HEK293 (cell line): ENCODE results near the gene KRTAP9-8.

ENCODE experiments used
- CTCF ChIA-PET: fragments of 350-600 bp; formaldehyde crosslinking; extraction: SDS; loops from one replicate; lab custom pipeline; 2021; ENCODE audit warnings: antibody characterized with exemption; lab: Yijun Ruan, JAX
- POLR2A ChIA-PET: fragments of 300-600 bp; formaldehyde crosslinking; extraction: SDS; loops from one replicate; lab custom pipeline; 2020; ENCODE audit warnings: antibody characterized with exemption, inconsistent platforms; lab: Yijun Ruan, JAX
- H3K27ac ChIP-seq: fragments of 200-500 bp; sonication (Bioruptor generic); 2 replicates; pipeline ENCODE4 v1.5.1; 2014; ENCODE audit warnings: low read depth, low read length, control low read depth, inconsistent platforms; ENCODE audit errors: extremely low read depth
- H3K36me3 ChIP-seq, 2 experiments: fragments of 200-500 bp in 1 of 2; sonication (Bioruptor generic) in 1 of 2; 1 replicate in 1 of 2; 2 replicates in 1 of 2; pipeline ENCODE4 v1.5.1; 2014 to 2017; ENCODE audit warnings: inconsistent platforms in 2 of 2, low read length in 2 of 2; ENCODE audit not compliant: control insufficient read depth in 2 of 2, insufficient read depth in 1 of 2
- H3K4me1 ChIP-seq: fragments of 200-500 bp; sonication (Bioruptor generic); 2 replicates; pipeline ENCODE4 v1.5.1; 2014; ENCODE audit warnings: mild to moderate bottlenecking, low read length, inconsistent platforms; ENCODE audit not compliant: control insufficient read depth, insufficient read depth
- H3K4me3 ChIP-seq: 2 replicates; pipeline ENCODE4 v1.5.1; 2011; ENCODE audit warnings: low read depth, mild to moderate bottlenecking, control low read depth, low read length, moderate library complexity
- H3K9me3 ChIP-seq: fragments of 200-500 bp; sonication (Bioruptor generic); 2 replicates; pipeline ENCODE4 v1.5.1; 2014; ENCODE audit warnings: low read depth, low read length, inconsistent platforms; ENCODE audit not compliant: control insufficient read depth, insufficient read depth
- HOXC10 ChIP-seq: sonication (generic); formaldehyde crosslinking; IDR thresholded peaks from 2 replicates; pipeline ENCODE4 v1.8.1; 2023; ENCODE audit warnings: mild to moderate bottlenecking, missing genetic modification reagents
- HOXD13 ChIP-seq: sonication (generic); formaldehyde crosslinking; IDR thresholded peaks from 2 replicates; pipeline ENCODE4 v1.8.0; 2022; ENCODE audit warnings: missing genetic modification reagents, borderline replicate concordance
- MEIS1 ChIP-seq: sonication (generic); formaldehyde crosslinking; IDR thresholded peaks from 2 replicates; pipeline ENCODE4 v1.8.1; 2022; ENCODE audit warnings: missing genetic modification reagents, mild to moderate bottlenecking, borderline replicate concordance
- PRDM6 ChIP-seq: fragments of 450-650 bp; formaldehyde crosslinking; IDR thresholded peaks from 2 replicates; pipeline ENCODE4 v1.5.1; 2017; ENCODE audit warnings: missing biosample characterization, missing genetic modification characterization
- ZBTB11 ChIP-seq: fragments of 450-650 bp; formaldehyde crosslinking; conservative IDR thresholded peaks from 2 replicates; pipeline ENCODE4 v1.5.1; 2016; ENCODE audit warnings: low read depth, missing biosample characterization, missing genetic modification characterization
- ZFP3 ChIP-seq: fragments of 450-650 bp; formaldehyde crosslinking; IDR thresholded peaks from 2 replicates; pipeline ENCODE4 v1.5.1; 2016; ENCODE audit warnings: low read depth, missing biosample characterization, missing genetic modification characterization
- ZNF146 ChIP-seq: fragments of 450-650 bp; formaldehyde crosslinking; IDR thresholded peaks from 2 replicates; pipeline ENCODE4 v1.5.1; 2016; ENCODE audit warnings: missing biosample characterization, missing genetic modification characterization
- ZNF157 ChIP-seq: fragments of 450-650 bp; formaldehyde crosslinking; IDR thresholded peaks from 2 replicates; pipeline ENCODE4 v1.5.1; 2016; ENCODE audit warnings: missing biosample characterization, missing genetic modification characterization
- ZNF174 ChIP-seq: fragments of 450-650 bp; formaldehyde crosslinking; IDR thresholded peaks from 2 replicates; pipeline ENCODE4 v1.5.0; 2017; ENCODE audit warnings: missing biosample characterization, mild to moderate bottlenecking, missing genetic modification characterization
- ZNF239 ChIP-seq: fragments of 450-650 bp; formaldehyde crosslinking; IDR thresholded peaks from 2 replicates; pipeline ENCODE4 v1.5.1; 2016; ENCODE audit warnings: missing biosample characterization, missing genetic modification characterization
- ZNF274 ChIP-seq, 2 experiments: fragments of 200-500 bp in 1 of 2; fragments of 450-650 bp in 1 of 2; sonication (Bioruptor generic) in 1 of 2; formaldehyde crosslinking in 1 of 2; IDR thresholded peaks; 2 replicates each; pipeline versions ENCODE4 v1.5.1 to v1.6.1; 2014 to 2016; ENCODE audit warnings: borderline replicate concordance in 1 of 2, inconsistent platforms in 1 of 2, low read length in 1 of 2, missing biosample characterization in 1 of 2, missing genetic modification characterization in 1 of 2
- ZNF280D ChIP-seq: fragments of 450-650 bp; formaldehyde crosslinking; IDR thresholded peaks from 2 replicates; pipeline ENCODE4 v1.5.1; 2016; ENCODE audit warnings: missing biosample characterization, missing genetic modification characterization
- ZNF416 ChIP-seq: fragments of 450-650 bp; formaldehyde crosslinking; IDR thresholded peaks from 2 replicates; pipeline ENCODE4 v1.5.1; 2016; ENCODE audit warnings: missing biosample characterization, missing genetic modification characterization
- ZNF585B ChIP-seq: fragments of 450-650 bp; formaldehyde crosslinking; IDR thresholded peaks from 2 replicates; pipeline ENCODE4 v1.5.1; 2016; ENCODE audit warnings: missing biosample characterization, missing genetic modification characterization
- ZSCAN23 ChIP-seq: fragments of 450-650 bp; formaldehyde crosslinking; IDR thresholded peaks from 2 replicates; pipeline ENCODE4 v1.5.1; 2016; ENCODE audit warnings: missing biosample characterization, missing genetic modification characterization
- ZSCAN30 ChIP-seq: fragments of 450-650 bp; IDR thresholded peaks from 2 replicates; pipeline ENCODE4 v1.5.1; 2018; ENCODE audit warnings: missing biosample characterization, mild to moderate bottlenecking, missing genetic modification characterization, moderate library complexity
- TF ChIP-seq, protein P1 (sequence below): fragments of 450-650 bp; formaldehyde crosslinking; IDR thresholded peaks from 2 replicates; pipeline ENCODE4 v1.5.1; 2016; ENCODE audit warnings: missing biosample characterization, missing genetic modification characterization
- TF ChIP-seq, protein P2 (sequence below): fragments of 450-650 bp; formaldehyde crosslinking; IDR thresholded peaks from 2 replicates; pipeline ENCODE4 v1.5.1; 2016; ENCODE audit warnings: missing biosample characterization, missing genetic modification characterization

KRTAP9-8 gene

GRCh38 chr17:41284043-41284442, 46.2 kb downstream of the KRTAP9-8 start:
- ChIA-PET CTCF (interaction anchor here (0.6 to 2.0 kb wide), 2 partner anchors 38 to 425 kb away, joined by 3 to 5 read pairs; no protein-coding TSS in a partner anchor), POLR2A (no interaction called here)
- H3K27ac ChIP-seq: no peak overlapping the region
- H3K9me3 ChIP-seq: no peaks in the 10 kb centered on the region
- no peaks in the 10 kb centered on the region for H3K36me3 ChIP-seq
- no peaks in the 10 kb centered on the region for H3K4me1 ChIP-seq
- no peak overlapping the region for H3K4me3 ChIP-seq
- TF ChIP-seq ZSCAN30: no peak
- TF ChIP-seq ZSCAN23: no peak
- TF ChIP-seq, protein P1, sequence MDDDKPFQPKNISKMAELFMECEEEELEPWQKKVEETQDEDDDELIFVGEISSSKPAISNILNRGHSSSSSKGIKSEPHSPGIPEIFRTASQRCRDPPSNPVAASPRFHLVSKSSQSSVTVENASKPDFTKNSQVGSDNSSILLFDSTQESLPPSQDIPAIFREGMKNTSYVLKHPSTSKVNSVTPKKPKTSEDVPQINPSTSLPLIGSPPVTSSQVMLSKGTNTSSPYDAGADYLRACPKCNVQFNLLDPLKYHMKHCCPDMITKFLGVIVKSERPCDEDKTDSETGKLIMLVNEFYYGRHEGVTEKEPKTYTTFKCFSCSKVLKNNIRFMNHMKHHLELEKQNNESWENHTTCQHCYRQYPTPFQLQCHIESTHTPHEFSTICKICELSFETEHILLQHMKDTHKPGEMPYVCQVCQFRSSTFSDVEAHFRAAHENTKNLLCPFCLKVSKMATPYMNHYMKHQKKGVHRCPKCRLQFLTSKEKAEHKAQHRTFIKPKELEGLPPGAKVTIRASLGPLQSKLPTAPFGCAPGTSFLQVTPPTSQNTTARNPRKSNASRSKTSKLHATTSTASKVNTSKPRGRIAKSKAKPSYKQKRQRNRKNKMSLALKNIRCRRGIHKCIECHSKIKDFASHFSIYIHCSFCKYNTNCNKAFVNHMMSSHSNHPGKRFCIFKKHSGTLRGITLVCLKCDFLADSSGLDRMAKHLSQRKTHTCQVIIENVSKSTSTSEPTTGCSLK: no peak
- TF ChIP-seq ZNF157 (tag by site-specific recombination): no peak
- TF ChIP-seq ZNF146: no peak
- TF ChIP-seq PRDM6 (tag by site-specific recombination): no peak
- no peak for TF ChIP-seq MEIS1
- no peak for TF ChIP-seq ZNF239
- no peak for TF ChIP-seq HOXD13 (CRISPR knock-in tag)
- no peak for TF ChIP-seq ZFP3 (tag by site-specific recombination)
- TF ChIP-seq HOXC10 (CRISPR knock-in tag): no peak
- TF ChIP-seq ZBTB11 (tag by site-specific recombination): no peak
- TF ChIP-seq, protein P2, sequence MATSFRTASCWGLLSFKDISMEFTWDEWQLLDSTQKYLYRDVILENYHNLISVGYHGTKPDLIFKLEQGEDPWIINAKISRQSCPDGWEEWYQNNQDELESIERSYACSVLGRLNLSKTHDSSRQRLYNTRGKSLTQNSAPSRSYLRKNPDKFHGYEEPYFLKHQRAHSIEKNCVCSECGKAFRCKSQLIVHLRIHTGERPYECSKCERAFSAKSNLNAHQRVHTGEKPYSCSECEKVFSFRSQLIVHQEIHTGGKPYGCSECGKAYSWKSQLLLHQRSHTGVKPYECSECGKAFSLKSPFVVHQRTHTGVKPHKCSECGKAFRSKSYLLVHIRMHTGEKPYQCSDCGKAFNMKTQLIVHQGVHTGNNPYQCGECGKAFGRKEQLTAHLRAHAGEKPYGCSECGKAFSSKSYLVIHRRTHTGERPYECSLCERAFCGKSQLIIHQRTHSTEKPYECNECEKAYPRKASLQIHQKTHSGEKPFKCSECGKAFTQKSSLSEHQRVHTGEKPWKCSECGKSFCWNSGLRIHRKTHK (tag by site-specific recombination): no peak
- TF ChIP-seq ZNF174: no peak
- TF ChIP-seq ZNF274 (IDR thresholded peaks at IDR 0.05; ENCODE audit: low read length): no peak
- no peak for TF ChIP-seq ZNF274 (tag by site-specific recombination; IDR thresholded peaks at IDR 0.05; ENCODE audit: borderline replicate concordance)
- no peak for TF ChIP-seq ZNF416
- no peak for TF ChIP-seq ZNF585B
- TF ChIP-seq ZNF280D (tag by site-specific recombination): no peak
- TF ChIP-seq, all 188 proteins: peak for 0
